Prostate gland (tissue), 2 donors: Measurements from ENCODE around the gene UTP4. TPM values are rescaled to one million over a fixed set of nuclear protein-coding genes. Genes with fewer than 3 reads are reported as not detected.

Source experiments
- DNase-seq: peaks from one replicate; pipeline ENCODE4 v3.0.0-alpha.2; 2019; ENCODE audit warnings: low spot score
- H3K27ac ChIP-seq, 2 donors: fragments of 200-600 bp; sonication (generic); 2 replicates each; pipeline ENCODE4 v1.5.1; 2017 to 2019
- H3K27me3 ChIP-seq: fragments of 200-600 bp; sonication (generic); replicated peaks from 2 replicates; pipeline ENCODE4 v1.5.1; 2019; ENCODE audit not compliant: insufficient read depth
- H3K36me3 ChIP-seq, 2 donors: fragments of 200-600 bp; sonication (generic); 1 replicate in 1 of 2; 2 replicates in 1 of 2; pipeline versions ENCODE4 v1.5.1 to v1.8.1; 2017 to 2019
- H3K4me1 ChIP-seq: fragments of 200-600 bp; sonication (generic); replicated peaks from 2 replicates; pipeline ENCODE4 v1.5.1; 2019
- H3K4me3 ChIP-seq, 2 donors: fragments of 200-600 bp; sonication (generic); 2 replicates each; pipeline ENCODE4 v1.5.1; 2017 to 2019
- H3K9me3 ChIP-seq: fragments of 200-600 bp; sonication (generic); 2 replicates; pipeline ENCODE4 v1.5.1; 2017
- POLR2A ChIP-seq: fragments of 450-650 bp; IDR thresholded peaks from one replicate; pipeline ENCODE4 v1.6.1; 2016; ENCODE audit warnings: antibody characterized with exemption, mild to moderate bottlenecking
- POLR2AphosphoS5 ChIP-seq: sonication (generic); formaldehyde crosslinking; IDR thresholded peaks from one replicate; pipeline ENCODE4 v1.6.1; 2017; ENCODE audit warnings: antibody characterized with exemption
- WGBS: methylation state at CpG from one replicate; pipeline ENCODE4 v1.1.5; 2018; 5-methylcytosine and 5-hydroxymethylcytosine counted together
- intact Hi-C: fragments of 100-400 bp; cut with DNase I; formaldehyde crosslinking; loops from one replicate; pipeline ENCODE4 v1.14.2; 2022
- total RNA-seq, 2 donors: library from RNA; depleted of rRNA; stranded (reverse); fragments of >200 nt; gene quantifications; one replicate each; pipeline ENCODE4 v1.1.0, GENCODE V29; 2016
- TF ChIP-seq, protein P1 (sequence below), 4 experiments: fragments of 200-600 bp in 2 of 4; fragments of 450-650 bp in 2 of 4; sonication (generic) in 2 of 4; IDR thresholded peaks; 1 replicate in 3 of 4; 2 replicates in 1 of 4; pipeline ENCODE4 v1.5.1; 2016 to 2019; ENCODE audit warnings: antibody characterized with exemption in 4 of 4, mild to moderate bottlenecking in 2 of 4, moderate library complexity in 2 of 4

UTP4 gene
- total RNA-seq, 2 donors from 2014 or later, result 18.4 to 51.0 TPM

GRCh38 chr16:69169051-69169450, 36.6 kb downstream of the UTP4 start:
- H3K4me1 ChIP-seq, result no peaks in the 10 kb centered on the region
- DNase-seq, result no peak
- H3K9me3 ChIP-seq, result no peaks in the 10 kb centered on the region
- H3K4me3 ChIP-seq, result no peak overlapping the region
- TF ChIP-seq POLR2AphosphoS5 (no peak), POLR2A (no peak)
- TF ChIP-seq, protein P1, sequence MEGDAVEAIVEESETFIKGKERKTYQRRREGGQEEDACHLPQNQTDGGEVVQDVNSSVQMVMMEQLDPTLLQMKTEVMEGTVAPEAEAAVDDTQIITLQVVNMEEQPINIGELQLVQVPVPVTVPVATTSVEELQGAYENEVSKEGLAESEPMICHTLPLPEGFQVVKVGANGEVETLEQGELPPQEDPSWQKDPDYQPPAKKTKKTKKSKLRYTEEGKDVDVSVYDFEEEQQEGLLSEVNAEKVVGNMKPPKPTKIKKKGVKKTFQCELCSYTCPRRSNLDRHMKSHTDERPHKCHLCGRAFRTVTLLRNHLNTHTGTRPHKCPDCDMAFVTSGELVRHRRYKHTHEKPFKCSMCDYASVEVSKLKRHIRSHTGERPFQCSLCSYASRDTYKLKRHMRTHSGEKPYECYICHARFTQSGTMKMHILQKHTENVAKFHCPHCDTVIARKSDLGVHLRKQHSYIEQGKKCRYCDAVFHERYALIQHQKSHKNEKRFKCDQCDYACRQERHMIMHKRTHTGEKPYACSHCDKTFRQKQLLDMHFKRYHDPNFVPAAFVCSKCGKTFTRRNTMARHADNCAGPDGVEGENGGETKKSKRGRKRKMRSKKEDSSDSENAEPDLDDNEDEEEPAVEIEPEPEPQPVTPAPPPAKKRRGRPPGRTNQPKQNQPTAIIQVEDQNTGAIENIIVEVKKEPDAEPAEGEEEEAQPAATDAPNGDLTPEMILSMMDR (IDR thresholded peaks at IDR 0.05), result no peak
- WGBS, result 92% methylated on average over 4 of the region's 4 CpGs
- intact Hi-C loops, result no loop called here
- H3K36me3 ChIP-seq, result no peaks in the 10 kb centered on the region
- H3K27me3 ChIP-seq, result no peaks in the 10 kb centered on the region
- no peak overlapping the region for H3K27ac ChIP-seq

DNA sequence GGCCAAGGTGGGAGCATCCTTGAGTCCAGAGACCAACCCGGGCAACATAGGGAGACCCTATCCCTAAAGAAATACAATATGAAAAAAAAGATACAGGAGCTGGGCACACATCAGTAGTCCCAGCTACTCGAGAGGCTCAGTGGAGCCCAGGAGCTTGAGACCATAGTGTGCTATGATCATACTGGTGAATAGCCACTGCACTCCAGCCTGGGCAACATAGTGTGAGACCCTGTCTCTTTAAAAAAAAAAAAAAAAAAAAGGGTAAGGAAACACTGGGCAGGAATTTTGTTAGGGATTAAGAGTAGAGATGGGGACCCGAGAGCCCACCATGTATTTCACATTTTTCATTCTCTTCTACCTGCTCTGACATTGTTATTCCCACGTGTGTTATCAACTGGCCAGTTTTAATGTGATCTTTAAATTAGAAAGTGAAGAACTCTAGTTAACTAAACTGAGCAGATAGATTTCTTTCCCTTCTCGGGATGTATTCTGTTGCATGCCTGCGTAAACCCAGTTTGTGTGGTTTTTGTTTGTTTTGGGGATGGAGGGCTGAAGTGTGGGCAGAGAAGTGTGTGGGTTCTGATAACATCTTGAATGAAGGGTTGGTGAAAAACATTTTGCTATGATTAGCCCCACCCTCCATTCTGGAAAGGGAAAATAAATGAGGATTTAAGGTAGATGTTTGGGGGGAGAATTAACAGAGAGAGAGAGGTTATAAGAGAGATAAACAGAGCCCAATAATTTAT, 37.3 kb downstream of the UTP4 start:
- Histone ChIP-seq H3K27me3 (no peaks in the 10 kb centered on the region), H3K27ac (no peak overlapping the region), H3K4me1 (no peaks in the 10 kb centered on the region), H3K4me3 (no peak overlapping the region), H3K9me3 (no peaks in the 10 kb centered on the region), H3K36me3 (no peaks in the 10 kb centered on the region)
- intact Hi-C loops, result no loop called here
- TF ChIP-seq POLR2AphosphoS5 (no peak), POLR2A (no peak)
- TF ChIP-seq, protein P1 (IDR thresholded peaks at IDR 0.05), result no peak
- WGBS, result 61% methylated on average over 6 of the region's 6 CpGs
- no peak for DNase-seq

- Histone ChIP-seq H3K27me3 (no peaks in the 10 kb centered on the region), H3K9me3 (no peaks in the 10 kb centered on the region), H3K27ac (peak overlapping the region in 1 of 2 donors; percentile 34), H3K4me1 (no peaks in the 10 kb centered on the region), H3K36me3 (no peaks in the 10 kb centered on the region), H3K4me3 (no peak overlapping the region)
- WGBS, result 53% methylated on average over 6 of the region's 6 CpGs
- no peak for DNase-seq
- no peak for TF ChIP-seq POLR2AphosphoS5
- TF ChIP-seq POLR2A, result no peak
- TF ChIP-seq, protein P1 (IDR thresholded peaks at IDR 0.05), result no peak
- intact Hi-C loops, result no loop called here
Observed at GRCh38 chr16:69171325-69172084, 39.1 kb downstream of the UTP4 start.

GRCh38 chr16:69176033-69176800, 43.8 kb downstream of the UTP4 start:
- TF ChIP-seq, protein P1 (IDR thresholded peaks at IDR 0.05), result no peak
- Histone ChIP-seq H3K36me3 (no peaks in the 10 kb centered on the region), H3K9me3 (no peaks in the 10 kb centered on the region), H3K27ac (no peak overlapping the region), H3K4me3 (no peak overlapping the region), H3K27me3 (no peaks in the 10 kb centered on the region), H3K4me1 (peaks cover 4% of the 10 kb centered on the region)
- DNase-seq, result no peak
- intact Hi-C loops, result no loop called here
- WGBS, result 93% methylated on average over 4 of the region's 4 CpGs
